ENCODE measurements around the gene HHAT.

GRCh38 chr1:210396541-210396940, 67.8 kb downstream of the HHAT start:
- TF ChIP-seq CTCF (IDR thresholded peaks at IDR 0.05; ENCODE audit: extremely low read depth in 1 of 2, insufficient read depth in 1 of 2, low read depth in 1 of 2, low read length in 2 of 2) (no peak), POLR2A (IDR thresholded peaks at IDR 0.05; ENCODE audit: low read depth, low read length) (no peak), POLR2AphosphoS5 (IDR thresholded peaks at IDR 0.05; ENCODE audit: insufficient read depth, low read depth, low read length) (no peak), EZH2 (IDR thresholded peaks at IDR 0.05; ENCODE audit: borderline replicate concordance, low read depth, low read length, severe bottlenecking) (no peak), GATA2 (IDR thresholded peaks at IDR 0.05; ENCODE audit: insufficient read depth, insufficient read length, low read depth, low read length) (no peak), FOS (IDR thresholded peaks at IDR 0.05; ENCODE audit: borderline replicate concordance, insufficient read depth, low read length) (no peak)
